Uterus (tissue), 4 donors: ENCODE data around the gene TCERG1. TPM values are rescaled to one million over a fixed set of nuclear protein-coding genes. Genes with fewer than 3 reads are reported as not detected.

Experiments used
- DNase-seq, 2 donors: peaks; one replicate each; pipeline ENCODE4 v3.0.0-alpha.2; 2019 to 2020
- H3K27ac ChIP-seq, 2 donors: fragments of 200-600 bp; sonication (generic); 1 replicate in 1 of 2; 2 replicates in 1 of 2; pipeline ENCODE4 v1.5.1; 2016 to 2018
- H3K27me3 ChIP-seq, 2 donors: fragments of 200-600 bp; sonication (generic); one replicate each; pipeline ENCODE4 v1.5.1; 2018 to 2019; ENCODE audit warnings: control low read depth in 1 of 2
- H3K36me3 ChIP-seq, 2 donors: fragments of 200-600 bp; sonication (generic); one replicate each; pipeline ENCODE4 v1.5.1; 2019; ENCODE audit warnings: control low read depth in 1 of 2
- H3K4me1 ChIP-seq, 2 donors: fragments of 200-600 bp; sonication (generic); one replicate each; pipeline ENCODE4 v1.5.1; 2018 to 2019; ENCODE audit warnings: control low read depth in 1 of 2
- H3K4me3 ChIP-seq, 2 donors: fragments of 200-600 bp; sonication (generic); 1 replicate in 1 of 2; 2 replicates in 1 of 2; pipeline ENCODE4 v1.5.1; 2018 to 2019; ENCODE audit warnings: mild to moderate bottlenecking in 1 of 2
- H3K9me3 ChIP-seq, 2 donors: fragments of 200-600 bp; sonication (generic); one replicate each; pipeline ENCODE4 v1.5.1; 2019; ENCODE audit warnings: control low read depth in 1 of 2
- CTCF ChIP-seq, 4 experiments: fragments of 200-600 bp in 2 of 4; fragments of 450-650 bp in 2 of 4; sonication (generic) in 2 of 4; IDR thresholded peaks; one replicate each; pipeline ENCODE4 v1.5.1; 2016 to 2019; ENCODE audit warnings: antibody characterized with exemption in 4 of 4, mild to moderate bottlenecking in 2 of 4, moderate library complexity in 1 of 4
- POLR2A ChIP-seq, 2 donors: fragments of 450-650 bp; IDR thresholded peaks; one replicate each; pipeline ENCODE4 v1.6.1; 2016; ENCODE audit warnings: antibody characterized with exemption in 2 of 2, mild to moderate bottlenecking in 1 of 2, moderate library complexity in 1 of 2
- intact Hi-C: fragments of 100-400 bp; cut with DNase I; formaldehyde crosslinking; loops from one replicate; pipeline ENCODE4 v1.15.1; 2023; ENCODE audit warnings: low total_unique reads
- total RNA-seq, 4 donors: library from RNA; depleted of rRNA in 3 of 4; stranded (reverse); fragments of >200 nt in 3 of 4; gene quantifications; one replicate each; pipeline versions ENCODE4 v1.1.0 to v1.2.4, GENCODE V29; 2014 to 2023
- donor health status: DM: yes; HTN: yes; CAD: no.

TCERG1 gene
- total RNA-seq, 4 donors from 2014 or later: 49.7 to 109 (median 77.7) TPM

GRCh38 chr5:146538432-146538831 is 91.3 kb downstream of the TCERG1 start:
- TF ChIP-seq POLR2A (IDR thresholded peaks at IDR 0.05): no peak
- no peak for TF ChIP-seq CTCF (IDR thresholded peaks at IDR 0.05)
- Histone ChIP-seq H3K9me3 (no peaks in the 10 kb centered on the region), H3K4me1 (no peaks in the 10 kb centered on the region), H3K4me3 (no peak overlapping the region), H3K27me3 (no peaks in the 10 kb centered on the region), H3K27ac (no peak overlapping the region), H3K36me3 (no peaks in the 10 kb centered on the region)
- no peak for DNase-seq
- intact Hi-C loops: loop anchor here (10.0 kb wide), 1 partner anchor 416 kb away; no protein-coding TSS in a partner anchor

- no peaks in the 10 kb centered on the region for H3K36me3 ChIP-seq
- no peak for TF ChIP-seq POLR2A (IDR thresholded peaks at IDR 0.05)
- no peak for TF ChIP-seq CTCF (IDR thresholded peaks at IDR 0.05)
- no peaks in the 10 kb centered on the region for H3K9me3 ChIP-seq
- H3K4me1 ChIP-seq: no peaks in the 10 kb centered on the region
- H3K27me3 ChIP-seq: no peaks in the 10 kb centered on the region
- H3K27ac ChIP-seq: no peak overlapping the region
- no peak for DNase-seq
- intact Hi-C loops: loop anchor here (10.0 kb wide), 1 partner anchor 415 kb away; no protein-coding TSS in a partner anchor
- no peak overlapping the region for H3K4me3 ChIP-seq
Measured at GRCh38 chr5:146539973-146540372, 92.8 kb downstream of the TCERG1 start.

GRCh38 chr5:146540414-146540813 is 93.3 kb downstream of the TCERG1 start:
- no peak for DNase-seq
- Histone ChIP-seq H3K9me3 (no peaks in the 10 kb centered on the region), H3K27me3 (no peaks in the 10 kb centered on the region), H3K4me3 (no peak overlapping the region), H3K4me1 (no peaks in the 10 kb centered on the region), H3K27ac (no peak overlapping the region), H3K36me3 (no peaks in the 10 kb centered on the region)
- intact Hi-C loops: no loop called here
- TF ChIP-seq CTCF (IDR thresholded peaks at IDR 0.05) (no peak), POLR2A (IDR thresholded peaks at IDR 0.05) (no peak)

GRCh38 chr5:146541958-146542849 is 95.1 kb downstream of the TCERG1 start:
- no peaks in the 10 kb centered on the region for H3K4me1 ChIP-seq
- no peak overlapping the region for H3K4me3 ChIP-seq
- H3K27me3 ChIP-seq: no peaks in the 10 kb centered on the region
- TF ChIP-seq CTCF (IDR thresholded peaks at IDR 0.05): peak; percentile 67 to 84 (median 70)
- TF ChIP-seq POLR2A (IDR thresholded peaks at IDR 0.05): no peak
- H3K27ac ChIP-seq: no peak overlapping the region
- H3K9me3 ChIP-seq: no peaks in the 10 kb centered on the region
- no peaks in the 10 kb centered on the region for H3K36me3 ChIP-seq
- intact Hi-C loops: no loop called here
- peak; percentile 55 to 67 for DNase-seq

- H3K4me1 ChIP-seq: no peaks in the 10 kb centered on the region
- H3K36me3 ChIP-seq: no peaks in the 10 kb centered on the region
- TF ChIP-seq CTCF (IDR thresholded peaks at IDR 0.05) (no peak), POLR2A (IDR thresholded peaks at IDR 0.05) (no peak)
- H3K9me3 ChIP-seq: no peaks in the 10 kb centered on the region
- DNase-seq: no peak
- intact Hi-C loops: no loop called here
- H3K4me3 ChIP-seq: no peak overlapping the region
- H3K27ac ChIP-seq: no peak overlapping the region
- no peaks in the 10 kb centered on the region for H3K27me3 ChIP-seq
Measured at GRCh38 chr5:146544232-146544631, 97.1 kb downstream of the TCERG1 start.
